Activated gamma-delta T cell treated with anti-CD3 and anti-CD28 coated beads, Interleukin-2, amount 50 U/mL, for 16 hours (primary cell): ENCODE results near the gene BRD7.

Experiments used
- DNase-seq: peaks from one replicate; pipeline ENCODE4 v3.0.0-alpha.2; 2020; ENCODE audit warnings: low read depth

Gene BRD7

GRCh38 chr16:50320310-50320709, 48.5 kb downstream of the BRD7 start:
- DNase-seq: no peak

- DNase-seq: no peak
These were observed 49.8 kb downstream of the BRD7 start for GRCh38 chr16:50318796-50319578.

DNA sequence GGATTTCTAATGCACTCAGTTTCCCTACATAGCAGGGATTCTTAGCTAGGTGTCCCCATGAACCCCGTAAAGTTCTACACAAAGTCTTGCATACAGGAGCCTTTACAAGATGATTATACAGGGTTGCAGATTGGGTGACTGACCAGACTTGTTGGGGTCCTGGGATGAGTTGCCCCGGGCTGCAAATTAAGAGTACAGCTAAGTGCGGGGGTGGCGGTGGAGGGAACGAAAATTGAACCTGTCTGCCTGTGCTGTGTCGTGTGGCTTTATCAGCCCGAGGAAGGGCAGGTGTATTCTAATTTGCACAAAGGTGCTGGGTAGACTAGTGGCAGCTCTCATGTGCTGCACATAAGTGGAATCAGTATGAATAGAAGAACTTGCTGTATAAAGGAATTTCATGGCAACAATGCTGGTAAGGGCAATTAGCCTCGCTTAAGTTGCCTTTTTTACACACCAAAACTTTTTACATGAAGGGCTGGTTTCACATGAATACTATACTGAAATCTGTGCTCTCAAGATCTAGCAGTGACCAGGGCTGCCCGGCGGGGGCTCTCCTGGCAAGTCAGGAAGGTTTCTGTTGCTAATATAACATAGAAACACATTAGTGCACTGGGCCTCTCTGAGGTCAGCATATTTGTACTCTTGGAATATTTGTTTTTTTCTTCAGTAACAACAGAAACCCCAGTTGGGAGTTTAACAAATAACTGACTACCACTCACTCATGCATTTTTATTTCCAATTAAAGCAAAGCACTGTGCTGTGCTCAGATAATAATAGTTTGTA, 51.7 kb downstream of the BRD7 start:
- DNase-seq: no peak

DNA sequence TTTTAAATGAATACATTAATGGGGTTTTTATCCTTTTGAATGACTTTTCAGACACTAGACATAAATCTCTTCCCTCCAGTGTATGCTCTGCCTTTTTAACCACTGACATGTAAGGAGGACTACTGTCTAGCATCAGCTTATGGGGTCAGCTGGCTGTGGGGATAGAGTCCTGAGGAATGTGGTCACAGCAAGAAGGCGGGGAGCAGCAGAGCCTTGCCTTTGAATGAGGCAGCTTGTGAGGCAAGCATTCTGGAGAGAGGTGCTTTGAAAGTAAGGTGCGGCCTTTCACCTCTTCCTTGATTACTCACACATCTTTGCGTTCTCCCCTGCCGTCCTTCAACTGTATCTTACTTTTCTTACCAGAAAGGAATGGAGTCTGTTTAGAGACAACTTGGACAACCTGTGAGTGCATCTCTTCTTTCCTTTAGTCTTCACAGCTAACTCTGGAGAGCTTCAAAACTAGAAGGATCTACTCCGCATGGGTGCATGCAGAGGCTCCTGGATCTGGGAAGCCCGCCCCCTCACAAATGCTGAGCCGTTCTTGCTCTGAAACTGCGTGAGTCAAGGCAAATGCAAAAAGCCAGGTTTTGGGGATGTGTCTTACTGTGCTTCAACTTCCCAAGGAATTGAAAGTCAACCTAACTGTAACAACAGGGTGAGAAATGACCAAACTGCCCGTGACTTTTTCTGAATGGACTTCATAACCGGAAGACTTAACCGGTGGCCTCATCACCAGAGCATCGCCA, 52.5 kb downstream of the BRD7 start:
- DNase-seq: no peak

DNA sequence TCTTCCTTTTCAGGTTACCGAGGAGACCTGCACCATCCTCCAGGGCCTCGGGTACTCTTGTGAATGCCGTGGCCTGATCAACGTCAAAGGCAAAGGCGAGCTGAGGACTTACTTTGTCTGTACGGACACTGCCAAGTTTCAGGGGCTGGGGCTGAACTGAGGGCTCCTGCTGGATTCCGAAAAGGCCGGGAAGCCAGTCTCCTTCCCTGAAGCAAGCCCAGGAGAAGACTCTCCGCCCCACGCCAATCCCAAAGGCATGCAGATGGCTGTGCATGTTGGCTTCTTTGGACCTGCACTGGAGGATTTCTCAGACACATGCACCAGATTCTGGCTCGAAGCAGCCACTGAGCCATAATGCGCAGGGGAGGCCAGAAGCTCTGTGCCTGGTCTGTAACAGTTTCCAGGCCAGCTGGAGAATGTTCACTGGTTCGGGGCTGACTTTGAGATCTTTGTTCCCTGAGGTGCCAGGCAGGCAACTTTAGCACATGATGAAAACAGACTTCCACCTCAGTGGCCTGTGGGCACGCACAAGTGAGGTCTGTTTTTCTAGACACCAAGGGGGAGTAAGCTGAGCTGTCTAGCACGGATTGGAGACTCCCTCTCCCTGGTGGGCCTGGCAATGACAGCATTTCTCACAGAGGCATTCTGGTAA, 53.3 kb downstream of the BRD7 start:
- no peak for DNase-seq

DNA sequence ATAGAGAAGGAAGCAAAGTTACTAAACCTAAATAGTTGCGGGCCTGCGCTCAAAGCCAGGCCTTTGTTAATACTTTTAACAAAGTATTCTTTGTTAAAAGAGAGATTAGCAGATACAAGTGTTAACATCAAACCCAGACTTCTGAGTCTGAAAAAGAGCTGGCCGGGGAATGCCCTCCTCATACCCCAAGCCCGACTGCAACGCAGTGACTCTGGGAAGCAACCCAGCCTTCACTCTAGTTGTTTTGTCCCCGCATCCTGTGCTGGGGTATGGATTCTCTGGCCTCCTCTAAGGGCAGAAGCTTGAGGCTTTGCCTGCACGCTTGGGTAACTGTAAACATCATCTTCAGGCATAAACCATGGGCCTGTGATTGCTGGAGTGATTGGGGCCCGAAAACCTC, 54.1 kb downstream of the BRD7 start:
- no peak for DNase-seq

- peak; percentile 43 for DNase-seq
These were observed 55.0 kb downstream of the BRD7 start for GRCh38 chr16:50313596-50314478.

- no peak for DNase-seq
These were observed 56.8 kb downstream of the BRD7 start for GRCh38 chr16:50311891-50312501.

DNA sequence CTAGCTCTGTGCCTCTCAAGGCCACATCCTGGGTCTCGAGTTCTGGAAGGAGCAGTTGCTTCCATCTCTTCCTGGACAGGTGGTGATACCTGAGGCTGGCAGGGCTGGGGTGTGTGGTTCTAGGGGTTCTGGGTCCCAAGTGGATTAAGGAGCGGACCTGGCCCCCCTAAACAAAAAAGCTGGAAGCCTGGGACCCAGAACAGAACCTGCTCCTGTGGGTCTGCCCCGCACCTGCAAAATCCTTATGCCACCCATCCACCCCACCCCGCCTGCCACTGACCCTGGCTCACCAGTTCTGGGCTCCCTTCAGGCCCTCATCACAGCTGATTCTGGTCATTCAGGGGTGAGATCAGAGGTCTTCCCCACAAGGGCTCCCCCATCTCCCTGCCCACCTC, 57.7 kb downstream of the BRD7 start:
- no peak for DNase-seq

DNA sequence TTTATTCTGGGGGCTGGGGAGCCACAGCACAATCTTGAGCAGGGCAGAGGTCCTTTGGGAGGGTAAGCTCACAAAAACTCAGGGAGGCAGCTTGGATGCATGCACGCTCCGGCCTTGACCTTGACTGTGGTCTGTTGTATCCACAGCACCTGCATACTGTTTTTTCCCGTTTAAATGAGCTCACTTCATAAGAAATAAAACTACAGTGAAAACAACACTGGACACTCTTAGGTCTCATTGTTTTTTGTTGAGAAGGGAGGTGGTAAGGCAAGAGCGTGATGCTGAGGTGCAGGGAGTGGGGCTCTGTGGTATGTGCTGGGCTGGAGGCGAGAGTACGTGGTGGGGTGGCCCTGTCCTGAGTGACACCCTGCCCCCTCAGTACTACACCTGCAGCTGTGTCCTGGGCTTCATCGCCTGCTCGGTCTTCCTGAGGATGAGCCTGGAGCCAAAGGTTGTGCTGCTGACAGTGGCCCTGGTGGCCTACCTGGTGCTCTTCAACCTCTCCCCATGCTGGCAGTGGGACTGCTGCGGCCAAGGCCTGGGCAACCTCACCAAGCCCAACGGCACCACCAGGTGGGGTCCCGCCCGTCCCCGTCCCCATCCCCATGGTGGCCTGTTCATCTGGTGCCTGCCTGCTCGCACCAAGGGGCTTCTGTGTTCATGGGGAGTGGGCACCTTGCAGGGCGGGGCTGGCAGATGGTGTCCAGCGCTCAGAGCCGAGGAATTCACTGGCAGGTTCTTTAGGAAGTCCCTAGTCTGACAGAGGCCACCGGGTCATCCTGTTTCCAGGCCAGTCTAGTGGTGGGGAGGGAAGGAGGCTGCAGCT, 58.3 kb downstream of the BRD7 start:
- no peak for DNase-seq

- DNase-seq: no peak
These were observed 59.1 kb downstream of the BRD7 start for GRCh38 chr16:50309527-50310307.

- no peak for DNase-seq
These were observed 59.6 kb downstream of the BRD7 start for GRCh38 chr16:50309156-50309526.

GRCh38 chr16:50308237-50308965, 60.4 kb downstream of the BRD7 start:
- DNase-seq: no peak

DNA sequence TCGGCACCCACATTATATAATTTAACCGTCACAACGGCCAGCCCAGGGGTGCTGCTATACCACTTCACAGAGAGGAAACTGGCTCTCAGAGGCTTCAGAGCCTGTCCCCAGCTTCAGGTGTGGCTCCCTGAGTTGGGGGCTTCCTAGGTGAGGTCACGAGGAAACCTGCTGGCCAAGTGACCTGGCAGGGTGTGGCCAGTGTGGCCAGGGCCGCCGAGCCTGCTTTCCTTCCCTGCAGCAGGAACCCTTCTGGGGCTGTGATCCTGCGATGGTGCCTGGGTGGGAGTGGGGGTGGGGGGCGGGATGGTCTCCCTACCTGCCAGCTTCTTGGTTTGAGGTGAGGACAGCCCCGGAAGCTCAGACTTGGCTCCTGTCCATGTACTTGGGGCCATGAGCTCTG, 62.5 kb downstream of the BRD7 start:
- no peak for DNase-seq

DNA sequence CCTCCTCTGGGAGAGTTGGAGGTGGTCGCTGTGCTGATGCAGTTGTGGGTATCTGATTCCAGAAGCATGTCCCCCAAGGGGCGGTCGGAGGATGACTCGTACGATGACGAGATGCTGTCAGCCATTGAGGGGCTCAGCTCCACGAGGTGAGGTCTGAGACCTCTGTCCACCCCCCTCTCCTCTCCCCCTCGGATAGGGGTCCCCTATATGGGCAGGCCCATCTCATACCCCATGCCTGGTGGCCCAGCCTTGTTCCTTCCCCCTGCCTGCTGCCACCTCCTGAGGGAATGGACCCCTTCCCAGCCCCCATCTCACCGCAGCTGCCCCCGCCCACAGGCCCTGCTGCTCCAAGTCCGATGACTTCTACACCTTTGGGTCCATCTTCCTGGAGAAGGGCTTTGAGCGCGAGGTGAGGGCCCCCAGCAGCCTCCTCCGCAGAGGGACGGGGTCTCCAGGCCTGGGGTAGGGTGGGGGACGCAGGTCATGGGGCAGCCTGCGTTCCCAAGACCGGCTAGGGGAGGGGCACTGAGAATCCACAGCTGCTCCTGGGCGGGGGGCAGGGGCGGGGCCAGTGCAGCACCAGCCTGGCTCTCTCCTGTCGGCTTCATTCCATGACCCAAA, 63.2 kb downstream of the BRD7 start:
- DNase-seq: no peak

DNA sequence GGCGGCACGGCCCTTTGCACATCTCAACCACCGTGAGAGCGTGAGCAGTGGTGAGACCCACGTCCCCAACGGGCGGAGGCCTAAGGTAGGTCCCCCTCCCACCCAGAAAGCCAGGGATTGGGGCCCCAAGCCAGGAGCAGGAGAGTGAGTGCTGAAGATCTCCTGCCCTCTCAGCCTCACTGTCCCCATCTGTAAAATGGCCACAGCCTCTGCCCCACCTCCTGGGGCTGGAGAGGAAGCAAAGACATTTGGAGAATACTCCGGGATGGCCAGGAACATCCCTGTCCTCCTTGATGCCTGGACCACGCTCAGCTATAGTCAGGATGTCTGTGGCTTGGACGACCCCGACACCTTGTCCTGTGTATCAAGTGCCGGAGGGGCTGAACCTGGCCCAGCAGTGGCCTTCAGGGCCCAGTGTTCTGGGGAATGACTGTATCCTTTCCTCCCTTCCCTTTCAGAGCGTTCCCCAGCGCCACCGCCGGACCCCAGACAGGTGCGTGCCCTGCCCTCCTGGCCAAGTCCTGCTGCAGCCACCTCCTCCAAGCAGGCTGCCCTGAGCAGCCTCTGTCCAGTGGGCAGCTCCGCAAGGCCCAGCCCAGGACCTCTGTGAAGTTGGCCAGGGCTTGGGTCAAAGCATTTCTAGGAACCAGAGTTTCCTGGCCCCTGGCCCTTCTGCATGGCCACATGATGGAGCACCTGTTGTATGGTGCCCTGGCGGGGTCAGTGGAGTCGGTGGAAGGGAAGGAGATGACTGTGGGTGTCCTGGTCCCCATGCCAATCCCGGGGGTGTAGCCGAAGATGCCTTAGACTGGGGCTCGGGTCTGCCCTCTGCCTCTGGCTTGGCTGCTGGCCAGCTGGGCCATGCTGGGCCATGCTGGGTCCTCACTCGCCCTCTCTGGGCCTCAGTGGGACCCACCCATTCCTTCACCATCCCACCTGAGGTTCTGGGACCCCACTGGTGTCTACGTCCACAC, 64.0 kb downstream of the BRD7 start:
- DNase-seq: no peak
